Neural cell (in vitro differentiated cells): Measurements from ENCODE around the gene TMCO2. TPM values are rescaled to one million over a fixed set of nuclear protein-coding genes. Genes with fewer than 3 reads are reported as not detected.

Source experiments
- H2AFZ ChIP-seq: fragments of 200-600, 300-800 bp; sonication (generic), shearing (Covaris generic); 2 replicates; pipeline ENCODE4 v1.6.0; 2014; ENCODE audit warnings: low read depth, mild to moderate bottlenecking, antibody characterized with exemption, low read length, moderate library complexity
- H3F3A ChIP-seq: fragments of 200-600 bp; shearing (Covaris generic); 2 replicates; pipeline ENCODE4 v1.6.1; 2016; ENCODE audit warnings: mild to moderate bottlenecking, moderate library complexity, mixed read lengths, antibody characterized with exemption, low read length; ENCODE audit not compliant: insufficient read depth, poor library complexity, severe bottlenecking
- H3K27ac ChIP-seq: fragments of 200-600, 300-800 bp; sonication (generic), shearing (Covaris generic); 2 replicates; pipeline ENCODE4 v1.5.1; 2014; ENCODE audit warnings: mild to moderate bottlenecking, low read length, moderate library complexity
- H3K27me3 ChIP-seq: fragments of 300-800, 200-600 bp; sonication (generic), shearing (Covaris generic); 2 replicates; pipeline ENCODE4 v1.6.0; 2014; ENCODE audit warnings: mild to moderate bottlenecking, low read depth, low read length, moderate library complexity; ENCODE audit not compliant: insufficient read depth
- H3K36me3 ChIP-seq: fragments of 300-800, 200-600 bp; sonication (generic), shearing (Covaris generic); 2 replicates; pipeline ENCODE4 v1.5.1; 2014; ENCODE audit warnings: mild to moderate bottlenecking, antibody characterized with exemption, low read length, moderate library complexity; ENCODE audit not compliant: insufficient read depth
- H3K4me2 ChIP-seq: fragments of 300-800, 200-600 bp; sonication (generic), shearing (Covaris generic); 2 replicates; pipeline ENCODE4 v1.6.0; 2014; ENCODE audit warnings: mild to moderate bottlenecking, low read length
- H3K4me3 ChIP-seq: fragments of 300-800, 200-600 bp; sonication (generic), shearing (Covaris generic); 2 replicates; pipeline ENCODE4 v1.5.1; 2014; ENCODE audit warnings: mild to moderate bottlenecking, low read length, moderate library complexity
- H3K79me2 ChIP-seq: fragments of 200-600 bp; shearing (Covaris generic); replicated peaks from 2 replicates; pipeline ENCODE4 v1.6.0; 2014; ENCODE audit warnings: mild to moderate bottlenecking, low read length, moderate library complexity; ENCODE audit not compliant: insufficient read depth
- H3K9ac ChIP-seq: fragments of 300-800, 200-600 bp; sonication (generic), shearing (Covaris generic); 2 replicates; pipeline ENCODE4 v1.6.1; 2016; ENCODE audit warnings: mild to moderate bottlenecking, low read length, mixed read lengths
- H3K9me2 ChIP-seq: fragments of 200-600 bp; shearing (Covaris generic); 2 replicates; pipeline ENCODE4 v1.6.1; 2016; ENCODE audit warnings: mild to moderate bottlenecking, low read length, mixed read lengths; ENCODE audit not compliant: insufficient read depth
- H3K9me3 ChIP-seq: fragments of 200-600, 300-800 bp; sonication (generic), shearing (Covaris generic); 2 replicates; pipeline ENCODE4 v1.6.1; 2016; ENCODE audit warnings: mild to moderate bottlenecking, mixed run types, low read length, moderate library complexity, mixed read lengths
- H4K20me1 ChIP-seq: fragments of 200-600 bp; shearing (Covaris generic); 2 replicates; pipeline ENCODE4 v1.6.1; 2016; ENCODE audit warnings: mild to moderate bottlenecking, mixed run types; ENCODE audit not compliant: insufficient read depth
- EP300 ChIP-seq: fragments of 450-650 bp; conservative IDR thresholded peaks from 2 replicates; pipeline ENCODE4 v1.6.1; 2014; ENCODE audit warnings: antibody characterized with exemption, mild to moderate bottlenecking, moderate library complexity; ENCODE audit not compliant: poor library complexity, severe bottlenecking
- EZH2 ChIP-seq: fragments of 200-600, 300-800 bp; shearing (Covaris generic), sonication (generic); IDR thresholded peaks from 2 replicates; pipeline ENCODE4 v1.6.1; 2014; ENCODE audit warnings: antibody characterized with exemption, low read length, borderline replicate concordance, mild to moderate bottlenecking; ENCODE audit not compliant: insufficient read depth, poor library complexity, severe bottlenecking
- MXI1 ChIP-seq: fragments of 450-650 bp; conservative IDR thresholded peaks from 2 replicates; pipeline ENCODE4 v1.6.1; 2014; ENCODE audit warnings: antibody characterized with exemption, mild to moderate bottlenecking; ENCODE audit not compliant: poor library complexity, severe bottlenecking
- POLR2AphosphoS5 ChIP-seq: IDR thresholded peaks from 2 replicates; pipeline ENCODE4 v1.6.1; 2012
- RAD21 ChIP-seq: fragments of 450-650 bp; conservative IDR thresholded peaks from 2 replicates; pipeline ENCODE4 v1.6.1; 2014; ENCODE audit warnings: antibody characterized with exemption, mild to moderate bottlenecking, moderate library complexity
- SMC3 ChIP-seq: fragments of 450-650 bp; conservative IDR thresholded peaks from 2 replicates; pipeline ENCODE4 v1.6.1; 2014; ENCODE audit warnings: antibody characterized with exemption, mild to moderate bottlenecking, moderate library complexity; ENCODE audit not compliant: poor library complexity
- TAF1 ChIP-seq: IDR thresholded peaks from 2 replicates; pipeline ENCODE4 v1.6.1; 2012; ENCODE audit warnings: low read depth
- polyA plus RNA-seq: library from polyadenylated mRNA; depleted of rRNA; stranded (reverse); fragments of >200 nt; gene quantifications from 2 replicates; pipeline ENCODE4 v1.2.3, GENCODE V29; 2014
- TF ChIP-seq, protein P1 (sequence below): IDR thresholded peaks from 2 replicates; pipeline ENCODE4 v1.6.1; 2012; ENCODE audit warnings: borderline replicate concordance
- TF ChIP-seq, protein P2 (sequence below): fragments of 450-650 bp; IDR thresholded peaks from 2 replicates; pipeline ENCODE4 v1.5.1; 2014; ENCODE audit warnings: antibody characterized with exemption, mild to moderate bottlenecking, moderate library complexity; ENCODE audit not compliant: poor library complexity, severe bottlenecking

Gene TMCO2
- polyA plus RNA-seq, 1 donor from 2014 or later: not detected

DNA sequence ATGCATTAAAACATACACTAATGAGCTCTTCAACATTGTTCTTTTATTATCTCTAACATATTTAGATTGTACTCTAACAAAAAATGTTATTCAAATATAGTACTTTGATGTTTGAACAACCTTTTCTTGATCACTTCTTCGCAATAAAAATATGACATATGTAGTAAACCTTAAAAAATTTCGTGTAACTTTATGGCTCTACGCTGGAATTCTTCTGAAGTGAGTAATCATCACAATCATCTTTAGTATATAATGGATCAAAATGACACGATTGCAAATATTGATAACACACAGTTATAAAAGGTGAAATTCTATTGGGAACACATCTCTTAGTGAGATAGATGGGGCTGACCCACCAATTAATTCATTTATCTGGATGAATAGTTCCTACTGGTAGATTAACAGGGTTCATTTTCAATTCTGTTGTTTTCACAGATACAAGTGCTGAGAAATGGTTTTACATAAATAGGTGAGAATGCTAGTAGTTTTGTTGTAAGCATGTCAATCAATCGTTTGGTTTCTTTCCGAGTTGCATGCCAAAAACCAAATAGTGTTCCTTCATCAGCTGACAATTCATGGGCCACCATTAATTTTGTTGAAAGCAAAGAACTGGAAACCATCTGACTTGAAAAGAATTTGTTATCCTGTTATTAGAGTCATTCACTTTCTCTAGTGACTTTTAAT, 8.8 kb downstream of the TMCO2 start:
- Histone ChIP-seq H3F3A (no peaks in the 10 kb centered on the region), H3K4me3 (peak overlapping the region; percentile 77), H3K9ac (peak overlapping the region; percentile 90), H3K27ac (peak overlapping the region; percentile 94), H3K4me2 (peak overlapping the region; percentile 75), H3K9me3 (no peaks in the 10 kb centered on the region), H2AFZ (peak overlapping the region; percentile 99), H3K36me3 (no peaks in the 10 kb centered on the region), H3K9me2 (no peaks in the 10 kb centered on the region), H4K20me1 (no peaks in the 10 kb centered on the region), H3K79me2 (peaks cover 36% of the 10 kb centered on the region), H3K27me3 (no peaks in the 10 kb centered on the region)
- TF ChIP-seq TAF1 (no peak), POLR2AphosphoS5 (no peak), MXI1 (no peak), EZH2 (no peak), RAD21 (no peak), SMC3 (no peak), EP300 (no peak)
- TF ChIP-seq, protein P1, sequence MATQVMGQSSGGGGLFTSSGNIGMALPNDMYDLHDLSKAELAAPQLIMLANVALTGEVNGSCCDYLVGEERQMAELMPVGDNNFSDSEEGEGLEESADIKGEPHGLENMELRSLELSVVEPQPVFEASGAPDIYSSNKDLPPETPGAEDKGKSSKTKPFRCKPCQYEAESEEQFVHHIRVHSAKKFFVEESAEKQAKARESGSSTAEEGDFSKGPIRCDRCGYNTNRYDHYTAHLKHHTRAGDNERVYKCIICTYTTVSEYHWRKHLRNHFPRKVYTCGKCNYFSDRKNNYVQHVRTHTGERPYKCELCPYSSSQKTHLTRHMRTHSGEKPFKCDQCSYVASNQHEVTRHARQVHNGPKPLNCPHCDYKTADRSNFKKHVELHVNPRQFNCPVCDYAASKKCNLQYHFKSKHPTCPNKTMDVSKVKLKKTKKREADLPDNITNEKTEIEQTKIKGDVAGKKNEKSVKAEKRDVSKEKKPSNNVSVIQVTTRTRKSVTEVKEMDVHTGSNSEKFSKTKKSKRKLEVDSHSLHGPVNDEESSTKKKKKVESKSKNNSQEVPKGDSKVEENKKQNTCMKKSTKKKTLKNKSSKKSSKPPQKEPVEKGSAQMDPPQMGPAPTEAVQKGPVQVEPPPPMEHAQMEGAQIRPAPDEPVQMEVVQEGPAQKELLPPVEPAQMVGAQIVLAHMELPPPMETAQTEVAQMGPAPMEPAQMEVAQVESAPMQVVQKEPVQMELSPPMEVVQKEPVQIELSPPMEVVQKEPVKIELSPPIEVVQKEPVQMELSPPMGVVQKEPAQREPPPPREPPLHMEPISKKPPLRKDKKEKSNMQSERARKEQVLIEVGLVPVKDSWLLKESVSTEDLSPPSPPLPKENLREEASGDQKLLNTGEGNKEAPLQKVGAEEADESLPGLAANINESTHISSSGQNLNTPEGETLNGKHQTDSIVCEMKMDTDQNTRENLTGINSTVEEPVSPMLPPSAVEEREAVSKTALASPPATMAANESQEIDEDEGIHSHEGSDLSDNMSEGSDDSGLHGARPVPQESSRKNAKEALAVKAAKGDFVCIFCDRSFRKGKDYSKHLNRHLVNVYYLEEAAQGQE: no peak
- TF ChIP-seq, protein P2, sequence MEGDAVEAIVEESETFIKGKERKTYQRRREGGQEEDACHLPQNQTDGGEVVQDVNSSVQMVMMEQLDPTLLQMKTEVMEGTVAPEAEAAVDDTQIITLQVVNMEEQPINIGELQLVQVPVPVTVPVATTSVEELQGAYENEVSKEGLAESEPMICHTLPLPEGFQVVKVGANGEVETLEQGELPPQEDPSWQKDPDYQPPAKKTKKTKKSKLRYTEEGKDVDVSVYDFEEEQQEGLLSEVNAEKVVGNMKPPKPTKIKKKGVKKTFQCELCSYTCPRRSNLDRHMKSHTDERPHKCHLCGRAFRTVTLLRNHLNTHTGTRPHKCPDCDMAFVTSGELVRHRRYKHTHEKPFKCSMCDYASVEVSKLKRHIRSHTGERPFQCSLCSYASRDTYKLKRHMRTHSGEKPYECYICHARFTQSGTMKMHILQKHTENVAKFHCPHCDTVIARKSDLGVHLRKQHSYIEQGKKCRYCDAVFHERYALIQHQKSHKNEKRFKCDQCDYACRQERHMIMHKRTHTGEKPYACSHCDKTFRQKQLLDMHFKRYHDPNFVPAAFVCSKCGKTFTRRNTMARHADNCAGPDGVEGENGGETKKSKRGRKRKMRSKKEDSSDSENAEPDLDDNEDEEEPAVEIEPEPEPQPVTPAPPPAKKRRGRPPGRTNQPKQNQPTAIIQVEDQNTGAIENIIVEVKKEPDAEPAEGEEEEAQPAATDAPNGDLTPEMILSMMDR: no peak

DNA sequence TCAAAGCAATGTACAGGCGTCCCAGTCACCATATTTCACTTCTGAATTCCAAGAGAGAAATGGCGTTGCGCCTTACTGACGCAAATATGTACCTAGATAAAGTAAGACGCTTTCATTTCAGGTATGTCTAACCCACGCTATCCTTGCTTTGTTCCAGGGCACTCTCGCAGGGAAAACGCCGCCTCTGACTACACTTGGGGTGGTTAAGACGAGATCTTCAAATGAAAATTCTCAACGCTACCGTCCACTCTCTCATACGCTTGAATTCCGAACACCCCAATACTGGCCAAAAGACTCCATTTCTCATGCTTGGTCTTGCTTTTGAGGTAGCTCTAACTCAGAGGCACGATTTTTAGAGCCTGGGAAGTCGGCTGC, 9.6 kb downstream of the TMCO2 start:
- Histone ChIP-seq H3K27me3 (no peaks in the 10 kb centered on the region), H4K20me1 (no peaks in the 10 kb centered on the region), H3K9ac (peak overlapping the region; percentile 90), H3F3A (no peaks in the 10 kb centered on the region), H2AFZ (peak overlapping the region; percentile 99), H3K9me2 (no peaks in the 10 kb centered on the region), H3K4me3 (peak overlapping the region; percentile 77), H3K27ac (peak overlapping the region; percentile 94), H3K36me3 (no peaks in the 10 kb centered on the region), H3K79me2 (peaks cover 36% of the 10 kb centered on the region), H3K4me2 (peak overlapping the region; percentile 75), H3K9me3 (no peaks in the 10 kb centered on the region)
- TF ChIP-seq SMC3 (no peak), RAD21 (no peak), TAF1 (no peak), EZH2 (no peak), MXI1 (no peak), POLR2AphosphoS5 (no peak)
- TF ChIP-seq, protein P2: no peak
